ENCODE measurements around the gene SUGCT.

SUGCT gene

GRCh38 chr7:40720416-40720815 lies 585.6 kb downstream of the SUGCT start:
- in situ Hi-C loops (cut with HindIII; ENCODE audit: low pct_unique_long_range_greater_than_20kb, low sequenced_read_pairs), result no loop called here
- no peak for TF ChIP-seq JUND (IDR thresholded peaks at IDR 0.05; ENCODE audit: low read depth)
- no peak for DNase-seq (ENCODE audit: low read depth in 1 of 2, low spot score in 1 of 2)

GRCh38 chr7:40721342-40721949 lies 586.6 kb downstream of the SUGCT start:
- in situ Hi-C loops (cut with HindIII; ENCODE audit: low pct_unique_long_range_greater_than_20kb, low sequenced_read_pairs), result no loop called here
- no peak for TF ChIP-seq JUND (IDR thresholded peaks at IDR 0.05; ENCODE audit: low read depth)
- no peak for DNase-seq (ENCODE audit: low read depth in 1 of 2, low spot score in 1 of 2)

GRCh38 chr7:40722242-40722641 lies 587.4 kb downstream of the SUGCT start:
- in situ Hi-C loops (cut with HindIII; ENCODE audit: low pct_unique_long_range_greater_than_20kb, low sequenced_read_pairs), result no loop called here
- DNase-seq (ENCODE audit: low read depth in 1 of 2, low spot score in 1 of 2), result no peak
- no peak for TF ChIP-seq JUND (IDR thresholded peaks at IDR 0.05; ENCODE audit: low read depth)

GRCh38 chr7:40723829-40724228 lies 589.0 kb downstream of the SUGCT start:
- in situ Hi-C loops (cut with HindIII; ENCODE audit: low pct_unique_long_range_greater_than_20kb, low sequenced_read_pairs), result no loop called here
- DNase-seq (ENCODE audit: low read depth in 1 of 2, low spot score in 1 of 2), result no peak
- TF ChIP-seq JUND (IDR thresholded peaks at IDR 0.05; ENCODE audit: low read depth), result no peak

GRCh38 chr7:40726559-40726958 lies 591.8 kb downstream of the SUGCT start:
- no peak for TF ChIP-seq JUND (IDR thresholded peaks at IDR 0.05; ENCODE audit: low read depth)
- DNase-seq (ENCODE audit: low read depth in 1 of 2, low spot score in 1 of 2), result peak in 1 of 2 experiments; percentile 61
- in situ Hi-C loops (cut with HindIII; ENCODE audit: low pct_unique_long_range_greater_than_20kb, low sequenced_read_pairs), result no loop called here

- DNase-seq (ENCODE audit: low read depth in 1 of 2, low spot score in 1 of 2), result no peak
- in situ Hi-C loops (cut with HindIII; ENCODE audit: low pct_unique_long_range_greater_than_20kb, low sequenced_read_pairs), result no loop called here
- TF ChIP-seq JUND (IDR thresholded peaks at IDR 0.05; ENCODE audit: low read depth), result no peak
These were observed 598.3 kb downstream of the SUGCT start for GRCh38 chr7:40733114-40733513.

- TF ChIP-seq JUND (IDR thresholded peaks at IDR 0.05; ENCODE audit: low read depth), result no peak
- DNase-seq (ENCODE audit: low read depth in 1 of 2, low spot score in 1 of 2), result no peak
- in situ Hi-C loops (cut with HindIII; ENCODE audit: low pct_unique_long_range_greater_than_20kb, low sequenced_read_pairs), result no loop called here
These were observed 598.8 kb downstream of the SUGCT start for GRCh38 chr7:40733578-40733977.

GRCh38 chr7:40739257-40739656 lies 604.5 kb downstream of the SUGCT start:
- TF ChIP-seq JUND (IDR thresholded peaks at IDR 0.05; ENCODE audit: low read depth), result no peak
- DNase-seq (ENCODE audit: low read depth in 1 of 2, low spot score in 1 of 2), result no peak
- in situ Hi-C loops (cut with HindIII; ENCODE audit: low pct_unique_long_range_greater_than_20kb, low sequenced_read_pairs), result no loop called here

GRCh38 chr7:40742270-40742669 lies 607.5 kb downstream of the SUGCT start:
- TF ChIP-seq JUND (IDR thresholded peaks at IDR 0.05; ENCODE audit: low read depth), result no peak
- in situ Hi-C loops (cut with HindIII; ENCODE audit: low pct_unique_long_range_greater_than_20kb, low sequenced_read_pairs), result no loop called here
- no peak for DNase-seq (ENCODE audit: low read depth in 1 of 2, low spot score in 1 of 2)

GRCh38 chr7:40746841-40747556 lies 612.2 kb downstream of the SUGCT start:
- in situ Hi-C loops (cut with HindIII; ENCODE audit: low pct_unique_long_range_greater_than_20kb, low sequenced_read_pairs), result no loop called here
- TF ChIP-seq JUND (IDR thresholded peaks at IDR 0.05; ENCODE audit: low read depth), result no peak
- DNase-seq (ENCODE audit: low read depth in 1 of 2, low spot score in 1 of 2), result no peak

GRCh38 chr7:40747856-40748255 lies 613.1 kb downstream of the SUGCT start:
- no peak for TF ChIP-seq JUND (IDR thresholded peaks at IDR 0.05; ENCODE audit: low read depth)
- in situ Hi-C loops (cut with HindIII; ENCODE audit: low pct_unique_long_range_greater_than_20kb, low sequenced_read_pairs), result no loop called here
- no peak for DNase-seq (ENCODE audit: low read depth in 1 of 2, low spot score in 1 of 2)

- TF ChIP-seq JUND (IDR thresholded peaks at IDR 0.05; ENCODE audit: low read depth), result no peak
- in situ Hi-C loops (cut with HindIII; ENCODE audit: low pct_unique_long_range_greater_than_20kb, low sequenced_read_pairs), result no loop called here
These were observed 615.1 kb downstream of the SUGCT start for GRCh38 chr7:40749877-40750276.

GRCh38 chr7:40753455-40753854 lies 618.6 kb downstream of the SUGCT start:
- no peak for DNase-seq (ENCODE audit: low read depth in 1 of 2, low spot score in 1 of 2)

More at GRCh38 chr7:40749877-40750276, 615.1 kb downstream of the SUGCT start:
- DNase-seq (ENCODE audit: low read depth in 1 of 2, low spot score in 1 of 2), result no peak

More at GRCh38 chr7:40753455-40753854, 618.6 kb downstream of the SUGCT start:
- in situ Hi-C loops (cut with HindIII; ENCODE audit: low pct_unique_long_range_greater_than_20kb, low sequenced_read_pairs), result no loop called here
- TF ChIP-seq JUND (IDR thresholded peaks at IDR 0.05; ENCODE audit: low read depth), result no peak
